Activated B cell treated with CpG ODN at 0.5 μM for 24 hours (primary cell): ENCODE measurements around the gene KPNA5. TPM values are rescaled to one million over a fixed set of nuclear protein-coding genes. Genes with fewer than 3 reads are reported as not detected.
"Not testable (repeated sequence)": the region's sequence is repeated elsewhere in the genome, so short reads cannot be mapped to it uniquely, and the experiment has no call there.

Experiments used
- ATAC-seq: fragments of 200-7000 bp; cut with Tn5 transposase; one replicate; pipeline ENCODE4 v1.10.0; 2021; ENCODE audit warnings: low read depth, mild to moderate bottlenecking, moderate library complexity
- CTCF ChIA-PET: fragments of 350-600 bp; sonication (Branson Sonifier 250); formaldehyde crosslinking; loops from one replicate; lab custom pipeline; 2021; ENCODE audit warnings: antibody characterized with exemption; lab: Charles Lee
- POLR2A ChIA-PET: fragments of 350-600 bp; sonication (Branson Sonifier 250); formaldehyde crosslinking; loops from one replicate; lab custom pipeline; 2021; ENCODE audit warnings: antibody characterized with exemption; lab: Charles Lee
- DNase-seq: peaks from one replicate; pipeline ENCODE4 v3.0.0; 2022
- H3K27ac Mint-ChIP-seq: one replicate; pipeline ENCODE4 v1.8.0; 2020; ENCODE audit warnings: mixed read lengths
- H3K27me3 Mint-ChIP-seq: one replicate; pipeline ENCODE4 v1.8.0; 2021; ENCODE audit warnings: mixed read lengths
- H3K36me3 Mint-ChIP-seq: one replicate; pipeline ENCODE4 v1.8.0; 2021; ENCODE audit warnings: low read depth, mixed read lengths
- H3K4me1 Mint-ChIP-seq: one replicate; pipeline ENCODE4 v1.8.0; 2021; ENCODE audit warnings: mixed read lengths
- H3K4me3 Mint-ChIP-seq: one replicate; pipeline ENCODE4 v1.8.0; 2020; ENCODE audit warnings: mild to moderate bottlenecking, mixed read lengths
- H3K9me3 Mint-ChIP-seq: one replicate; pipeline ENCODE4 v1.8.0; 2020; ENCODE audit warnings: mixed read lengths
- intact Hi-C: fragments of 100-400 bp; cut with micrococcal nuclease; formaldehyde crosslinking; loops from one replicate; pipeline ENCODE4 v1.15.1; 2024
- total RNA-seq: library from RNA; stranded (reverse); gene quantifications from 2 replicates; pipeline ENCODE4 v1.2.3, GENCODE V29; 2022
- TF ChIP-seq, protein P1 (sequence below): fragments of 200-600 bp; IDR thresholded peaks from one replicate; pipeline ENCODE4 v1.8.0; 2022; ENCODE audit warnings: antibody characterized with exemption, mild to moderate bottlenecking

KPNA5 gene
- total RNA-seq, 1 donor from 2014 or later: 25.0 TPM

DNA sequence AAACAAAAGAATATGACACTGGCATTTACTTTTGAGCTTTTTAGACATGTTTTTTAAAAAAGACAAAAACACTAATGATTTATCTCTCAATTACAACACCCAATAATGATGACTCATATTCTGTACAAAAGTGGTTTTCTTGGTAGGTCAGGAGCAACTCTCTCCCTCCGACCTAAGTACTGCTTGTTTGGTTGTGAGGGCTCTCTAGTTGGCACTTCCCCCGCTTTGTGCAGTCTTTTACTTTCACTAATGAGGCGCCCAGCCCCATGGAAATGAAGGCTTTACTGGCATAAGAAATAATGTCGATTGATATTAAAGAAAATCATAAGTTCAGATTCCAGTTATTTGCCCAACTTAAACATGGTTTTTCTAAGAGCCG, 1.3 kb downstream of the KPNA5 start:
- CTCF ChIA-PET: no interaction called here
- Mint-ChIP-seq H3K36me3 (peaks cover 29% of the 10 kb centered on the region), H3K4me1 (peaks cover 50% of the 10 kb centered on the region), H3K9me3 (peaks cover 3% of the 10 kb centered on the region), H3K27me3 (no peaks in the 10 kb centered on the region), H3K27ac (peak overlapping the region; percentile 99), H3K4me3 (peak overlapping the region; percentile 99)
- intact Hi-C loops: loop anchor here (5.0 kb wide), 4 partner anchors 220 to 920 kb away; partner anchors contain the start of genes CALHM6, GOPC and NT5DC1
- POLR2A ChIA-PET: interaction anchor here (1.5 to 2.6 kb wide), 2 partner anchors 14 to 111 kb away, joined by 13 to 28 read pairs; partner anchors contain the start of genes RWDD1 and ZUP1
- TF ChIP-seq, protein P1, sequence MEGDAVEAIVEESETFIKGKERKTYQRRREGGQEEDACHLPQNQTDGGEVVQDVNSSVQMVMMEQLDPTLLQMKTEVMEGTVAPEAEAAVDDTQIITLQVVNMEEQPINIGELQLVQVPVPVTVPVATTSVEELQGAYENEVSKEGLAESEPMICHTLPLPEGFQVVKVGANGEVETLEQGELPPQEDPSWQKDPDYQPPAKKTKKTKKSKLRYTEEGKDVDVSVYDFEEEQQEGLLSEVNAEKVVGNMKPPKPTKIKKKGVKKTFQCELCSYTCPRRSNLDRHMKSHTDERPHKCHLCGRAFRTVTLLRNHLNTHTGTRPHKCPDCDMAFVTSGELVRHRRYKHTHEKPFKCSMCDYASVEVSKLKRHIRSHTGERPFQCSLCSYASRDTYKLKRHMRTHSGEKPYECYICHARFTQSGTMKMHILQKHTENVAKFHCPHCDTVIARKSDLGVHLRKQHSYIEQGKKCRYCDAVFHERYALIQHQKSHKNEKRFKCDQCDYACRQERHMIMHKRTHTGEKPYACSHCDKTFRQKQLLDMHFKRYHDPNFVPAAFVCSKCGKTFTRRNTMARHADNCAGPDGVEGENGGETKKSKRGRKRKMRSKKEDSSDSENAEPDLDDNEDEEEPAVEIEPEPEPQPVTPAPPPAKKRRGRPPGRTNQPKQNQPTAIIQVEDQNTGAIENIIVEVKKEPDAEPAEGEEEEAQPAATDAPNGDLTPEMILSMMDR: no peak
- ATAC-seq: peak; percentile 14
- DNase-seq: no peak

DNA sequence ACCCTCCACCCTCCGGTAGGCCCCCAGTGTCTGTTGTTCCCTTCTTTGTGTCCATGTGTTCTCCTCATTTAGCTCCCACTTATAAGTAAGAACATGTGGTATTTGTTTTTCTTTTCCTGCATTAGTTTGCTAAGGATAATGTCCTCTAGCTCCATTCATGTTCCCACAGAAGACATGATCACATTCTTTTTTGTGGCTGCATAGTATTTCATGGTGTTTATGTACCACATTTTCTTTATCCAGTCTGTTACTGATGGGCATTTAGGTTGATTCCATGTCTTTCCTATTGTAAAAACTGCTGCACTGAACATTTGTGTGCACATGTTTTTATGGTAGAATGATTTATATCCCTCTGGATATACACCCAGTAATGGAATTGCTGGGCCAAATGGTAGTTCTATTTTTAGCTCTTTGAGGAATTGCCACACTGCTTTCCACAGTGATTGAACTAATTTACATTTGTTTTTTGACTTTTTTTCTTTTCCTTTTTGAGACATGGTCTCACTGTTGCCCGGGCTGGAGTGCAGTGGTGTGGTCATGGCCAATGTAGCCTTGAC, 4.5 kb downstream of the KPNA5 start:
- CTCF ChIA-PET: no interaction called here
- POLR2A ChIA-PET: no interaction called here
- intact Hi-C loops: no loop called here
- no peak overlapping the region for H3K4me3 Mint-ChIP-seq
- H3K27me3 Mint-ChIP-seq: no peaks in the 10 kb centered on the region
- no peak for ATAC-seq
- H3K4me1 Mint-ChIP-seq: peaks cover 52% of the 10 kb centered on the region
- peaks cover 40% of the 10 kb centered on the region for H3K36me3 Mint-ChIP-seq
- H3K27ac Mint-ChIP-seq: no peak overlapping the region
- TF ChIP-seq, protein P1: no peak
- peaks cover 3% of the 10 kb centered on the region for H3K9me3 Mint-ChIP-seq
- DNase-seq: no peak

DNA sequence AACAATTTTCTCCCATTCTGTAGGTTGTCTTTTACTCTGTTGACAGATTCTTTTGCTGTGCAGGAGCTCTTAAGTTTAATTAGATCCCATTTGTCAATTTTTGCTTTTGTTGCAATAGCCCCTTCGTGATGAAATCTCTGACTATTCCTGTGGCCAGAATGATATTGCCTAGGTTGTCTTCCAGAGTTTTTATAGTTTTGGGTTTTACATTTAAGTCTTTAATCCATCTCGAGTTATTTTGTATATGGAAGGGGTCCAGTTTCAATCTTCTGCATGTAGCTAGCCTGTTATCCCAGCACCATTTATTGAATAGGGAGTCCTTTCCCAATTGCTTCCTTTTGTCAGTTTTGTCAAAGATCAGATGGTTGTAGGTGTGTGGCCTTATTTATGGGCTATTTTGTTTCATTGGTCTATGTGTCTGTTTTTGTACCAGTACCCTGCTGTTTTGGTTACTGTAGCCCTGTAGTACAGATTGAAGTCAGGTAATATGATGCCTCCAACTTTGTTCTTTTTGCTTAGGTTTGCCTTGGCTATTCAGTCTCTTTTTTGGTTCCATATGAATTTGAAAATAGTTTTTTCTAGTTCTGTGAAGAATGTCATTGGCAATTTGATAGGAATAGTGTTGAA, 5.6 kb downstream of the KPNA5 start:
- H3K27ac Mint-ChIP-seq, ATAC-seq, DNase-seq, CTCF ChIA-PET, intact Hi-C loops, POLR2A ChIA-PET, H3K27me3 Mint-ChIP-seq, H3K4me3 Mint-ChIP-seq, H3K9me3 Mint-ChIP-seq: not testable (repeated sequence)
- Mint-ChIP-seq H3K36me3 (peaks cover 37% of the 10 kb centered on the region), H3K4me1 (peaks cover 47% of the 10 kb centered on the region)

DNA sequence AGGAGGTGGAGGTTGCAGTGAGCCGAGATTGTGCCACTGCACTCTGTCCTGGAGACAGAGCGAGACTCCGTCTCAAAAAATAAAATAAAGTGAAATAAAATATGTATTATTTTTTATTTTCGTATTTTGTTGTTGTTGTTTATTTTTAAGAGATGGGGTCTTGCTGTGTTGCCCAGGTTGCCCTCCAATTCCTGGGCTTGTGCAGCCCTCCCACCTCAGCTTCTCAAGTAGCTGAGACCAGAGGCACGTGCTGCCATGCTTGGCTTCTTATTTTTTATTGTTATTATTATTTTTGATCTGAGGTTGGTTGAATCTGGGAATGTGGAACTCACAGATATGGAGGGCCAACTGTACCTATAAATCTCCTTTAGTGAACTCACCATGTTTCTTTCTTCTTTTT, 10.1 kb downstream of the KPNA5 start:
- intact Hi-C loops: no loop called here
- Mint-ChIP-seq H3K4me3 (no peak overlapping the region), H3K4me1 (peaks cover 37% of the 10 kb centered on the region), H3K36me3 (peaks cover 41% of the 10 kb centered on the region), H3K27ac (no peak overlapping the region), H3K9me3 (no peaks in the 10 kb centered on the region), H3K27me3 (no peaks in the 10 kb centered on the region)
- TF ChIP-seq, protein P1: no peak
- CTCF ChIA-PET: no interaction called here
- no peak for DNase-seq
- ATAC-seq: no peak
- POLR2A ChIA-PET: no interaction called here

DNA sequence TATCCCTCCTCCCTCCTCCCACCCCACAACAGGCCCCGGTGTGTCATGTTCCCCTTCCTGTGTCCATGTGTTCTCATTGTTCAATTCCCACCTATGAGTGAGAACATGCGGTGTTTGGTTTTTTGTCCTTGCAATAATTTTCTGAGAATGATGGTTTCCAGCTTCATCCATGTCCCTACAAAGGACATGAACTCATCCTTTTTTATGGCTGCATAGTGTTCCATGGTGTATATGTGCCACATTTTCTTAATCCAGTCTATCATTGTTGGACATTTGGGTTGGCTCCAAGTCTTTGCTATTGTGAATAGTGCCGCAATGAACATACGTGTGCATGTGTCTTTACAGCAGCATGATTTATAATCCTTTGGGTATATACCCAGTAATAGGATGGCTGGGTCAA, 11.9 kb downstream of the KPNA5 start:
- ATAC-seq, H3K27me3 Mint-ChIP-seq, DNase-seq, H3K4me3 Mint-ChIP-seq, POLR2A ChIA-PET, CTCF ChIA-PET, H3K9me3 Mint-ChIP-seq, H3K27ac Mint-ChIP-seq, intact Hi-C loops: not testable (repeated sequence)
- Mint-ChIP-seq H3K4me1 (peaks cover 36% of the 10 kb centered on the region), H3K36me3 (peaks cover 44% of the 10 kb centered on the region)

DNA sequence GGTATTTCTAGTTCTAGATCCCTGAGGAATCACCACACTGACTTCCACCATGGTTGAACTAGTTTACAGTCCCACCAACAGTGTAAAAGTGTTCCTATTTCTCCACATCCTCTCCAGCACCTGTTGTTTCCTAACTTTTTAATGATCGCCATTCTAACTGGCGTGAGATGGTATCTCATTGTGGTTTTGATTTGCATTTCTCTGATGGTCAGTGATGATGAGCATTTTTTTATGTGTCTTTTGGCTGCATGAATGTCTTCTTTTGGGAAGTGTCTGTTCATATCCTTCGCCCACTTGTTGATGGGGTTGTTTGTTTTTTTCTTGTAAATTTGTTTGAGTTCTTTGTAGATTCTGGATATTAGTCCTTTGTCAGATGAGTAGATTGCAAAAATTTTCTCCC, 12.3 kb downstream of the KPNA5 start:
- H3K4me3 Mint-ChIP-seq, H3K27ac Mint-ChIP-seq, DNase-seq, H3K27me3 Mint-ChIP-seq, ATAC-seq, intact Hi-C loops, CTCF ChIA-PET, H3K9me3 Mint-ChIP-seq, POLR2A ChIA-PET: not testable (repeated sequence)
- Mint-ChIP-seq H3K36me3 (peaks cover 47% of the 10 kb centered on the region), H3K4me1 (peaks cover 32% of the 10 kb centered on the region)
